Activated T-helper 1 cell treated with anti-CD3 and anti-CD28 coated beads, Interleukin-12 subunit alpha, Interleukin-12 subunit beta, Interleukin-2, Interleukin-4 antibody, amounts not matched to agents 30 ng/mL and 10 ng/mL and 1 ng/mL, durations not matched to agents 14 hours and 24 hours and 36 hours (primary cell): ENCODE results near the gene CALCOCO1. TPM values are rescaled to one million over a fixed set of nuclear protein-coding genes. Genes with fewer than 3 reads are reported as not detected.
A peak's percentile ranks its signal among the peaks of the same experiment; 100 is the strongest.

ENCODE experiments used
- DNase-seq: peaks from one replicate; pipeline ENCODE4 v3.0.0; 2021; ENCODE audit warnings: low spot score
- H3K27ac Mint-ChIP-seq: one replicate; pipeline ENCODE4 v1.8.0; 2021; ENCODE audit warnings: mild to moderate bottlenecking, mixed read lengths
- H3K27me3 Mint-ChIP-seq: one replicate; pipeline ENCODE4 v1.8.0; 2022; ENCODE audit warnings: mild to moderate bottlenecking, moderate library complexity, mixed read lengths; ENCODE audit not compliant: insufficient read depth
- H3K36me3 Mint-ChIP-seq: one replicate; pipeline ENCODE4 v1.8.0; 2021; ENCODE audit warnings: low read depth, mixed read lengths
- H3K4me1 Mint-ChIP-seq: one replicate; pipeline ENCODE4 v1.8.0; 2021; ENCODE audit warnings: low read depth, mixed read lengths
- H3K4me3 Mint-ChIP-seq: one replicate; pipeline ENCODE4 v1.8.0; 2021; ENCODE audit warnings: mild to moderate bottlenecking, moderate library complexity, mixed read lengths
- H3K9me3 Mint-ChIP-seq: one replicate; pipeline ENCODE4 v1.8.0; 2021; ENCODE audit warnings: mixed read lengths
- intact Hi-C: fragments of 100-400 bp; cut with micrococcal nuclease; formaldehyde crosslinking; loops from one replicate; pipeline ENCODE4 v1.15.1; 2024
- total RNA-seq: library from RNA; stranded (reverse); gene quantifications from 2 replicates; pipeline ENCODE4 v1.2.3, GENCODE V29; 2022

CALCOCO1 gene
- total RNA-seq, 1 donor from 2014 or later = 17.4 TPM

GRCh38 chr12:53736592-53736991, 9.3 kb upstream of the CALCOCO1 start:
- no peak overlapping the region for H3K27ac Mint-ChIP-seq
- H3K9me3 Mint-ChIP-seq = no peaks in the 10 kb centered on the region
- DNase-seq = no peak
- H3K36me3 Mint-ChIP-seq = peaks cover 2% of the 10 kb centered on the region
- peaks cover 16% of the 10 kb centered on the region for H3K4me1 Mint-ChIP-seq
- intact Hi-C loops = no loop called here
- H3K4me3 Mint-ChIP-seq = no peak overlapping the region
- peaks cover 40% of the 10 kb centered on the region for H3K27me3 Mint-ChIP-seq

GRCh38 chr12:53735556-53735955, 8.3 kb upstream of the CALCOCO1 start:
- Mint-ChIP-seq H3K36me3 (peaks cover 2% of the 10 kb centered on the region), H3K4me1 (peaks cover 16% of the 10 kb centered on the region), H3K27me3 (peaks cover 40% of the 10 kb centered on the region), H3K27ac (no peak overlapping the region), H3K9me3 (no peaks in the 10 kb centered on the region), H3K4me3 (no peak overlapping the region)
- no peak for DNase-seq
- intact Hi-C loops = no loop called here

- no peak for DNase-seq
- Mint-ChIP-seq H3K4me3 (no peak overlapping the region), H3K36me3 (peaks cover 2% of the 10 kb centered on the region), H3K4me1 (peaks cover 13% of the 10 kb centered on the region), H3K9me3 (no peaks in the 10 kb centered on the region), H3K27ac (no peak overlapping the region), H3K27me3 (peaks cover 37% of the 10 kb centered on the region)
- intact Hi-C loops = no loop called here
Observed at GRCh38 chr12:53734425-53734824, 7.2 kb upstream of the CALCOCO1 start.

GRCh38 chr12:53733807-53734200, 6.6 kb upstream of the CALCOCO1 start:
- Mint-ChIP-seq H3K27ac (no peak overlapping the region), H3K4me1 (peaks cover 6% of the 10 kb centered on the region), H3K27me3 (peaks cover 30% of the 10 kb centered on the region), H3K9me3 (no peaks in the 10 kb centered on the region), H3K36me3 (peaks cover 1% of the 10 kb centered on the region), H3K4me3 (no peak overlapping the region)
- intact Hi-C loops = no loop called here
- DNase-seq = no peak

GRCh38 chr12:53733051-53733806, 6.0 kb upstream of the CALCOCO1 start:
- no peaks in the 10 kb centered on the region for H3K9me3 Mint-ChIP-seq
- peaks cover 4% of the 10 kb centered on the region for H3K4me1 Mint-ChIP-seq
- no peak overlapping the region for H3K27ac Mint-ChIP-seq
- no peak for DNase-seq
- intact Hi-C loops = no loop called here
- peaks cover 28% of the 10 kb centered on the region for H3K27me3 Mint-ChIP-seq
- no peak overlapping the region for H3K4me3 Mint-ChIP-seq
- no peaks in the 10 kb centered on the region for H3K36me3 Mint-ChIP-seq

GRCh38 chr12:53729644-53730043, 2.4 kb upstream of the CALCOCO1 start:
- Mint-ChIP-seq H3K36me3 (peaks cover 4% of the 10 kb centered on the region), H3K4me1 (peaks cover 30% of the 10 kb centered on the region), H3K27ac (no peak overlapping the region), H3K4me3 (no peak overlapping the region), H3K27me3 (peaks cover 4% of the 10 kb centered on the region), H3K9me3 (no peaks in the 10 kb centered on the region)
- intact Hi-C loops = loop anchor here (5.0 kb wide), 1 partner anchor 407 kb away; the partner anchor contains the start of gene AAAS
- no peak for DNase-seq

- no peaks in the 10 kb centered on the region for H3K9me3 Mint-ChIP-seq
- no peaks in the 10 kb centered on the region for H3K27me3 Mint-ChIP-seq
- H3K4me3 Mint-ChIP-seq = peak overlapping the region; percentile 92
- peaks cover 26% of the 10 kb centered on the region for H3K4me1 Mint-ChIP-seq
- peaks cover 13% of the 10 kb centered on the region for H3K36me3 Mint-ChIP-seq
- no peak for DNase-seq
- intact Hi-C loops = loop anchor here (5.0 kb wide), 1 partner anchor 406 kb away; the partner anchor contains the start of gene AAAS
- peak overlapping the region; percentile 80 for H3K27ac Mint-ChIP-seq
Observed at GRCh38 chr12:53728206-53728605, 954 bp upstream of the CALCOCO1 start.

- DNase-seq = no peak
- Mint-ChIP-seq H3K4me1 (peaks cover 26% of the 10 kb centered on the region), H3K4me3 (peak overlapping the region; percentile 92), H3K9me3 (no peaks in the 10 kb centered on the region), H3K36me3 (peaks cover 22% of the 10 kb centered on the region), H3K27ac (peak overlapping the region; percentile 80), H3K27me3 (no peaks in the 10 kb centered on the region)
- intact Hi-C loops = loop anchor here (1.0 to 5.0 kb wide), 12 partner anchors 19 to 1990 kb away; partner anchors contain the start of genes AAAS, ATF7, ATP5MC2 and BLOC1S1
Observed at GRCh38 chr12:53726946-53727309, 324 bp downstream of the CALCOCO1 start.

GRCh38 chr12:53726341-53726740, 911 bp downstream of the CALCOCO1 start:
- H3K36me3 Mint-ChIP-seq = peaks cover 26% of the 10 kb centered on the region
- DNase-seq = no peak
- H3K9me3 Mint-ChIP-seq = no peaks in the 10 kb centered on the region
- no peaks in the 10 kb centered on the region for H3K27me3 Mint-ChIP-seq
- peak overlapping the region; percentile 42 for H3K27ac Mint-ChIP-seq
- intact Hi-C loops = loop anchor here (2.0 to 5.0 kb wide), 4 partner anchors 346 to 1990 kb away; partner anchors contain the start of genes AAAS, BLOC1S1 and SP1
- peaks cover 26% of the 10 kb centered on the region for H3K4me1 Mint-ChIP-seq
- peak overlapping the region; percentile 92 for H3K4me3 Mint-ChIP-seq

- no peaks in the 10 kb centered on the region for H3K27me3 Mint-ChIP-seq
- no peaks in the 10 kb centered on the region for H3K9me3 Mint-ChIP-seq
- peaks cover 31% of the 10 kb centered on the region for H3K36me3 Mint-ChIP-seq
- DNase-seq = no peak
- H3K4me1 Mint-ChIP-seq = peaks cover 26% of the 10 kb centered on the region
- intact Hi-C loops = loop anchor here (2.0 to 5.0 kb wide), 4 partner anchors 345 to 1991 kb away; partner anchors contain the start of genes AAAS, BLOC1S1 and SP1
- H3K4me3 Mint-ChIP-seq = peak overlapping the region; percentile 24
- H3K27ac Mint-ChIP-seq = no peak overlapping the region
Observed at GRCh38 chr12:53725824-53726223, 1.4 kb downstream of the CALCOCO1 start.

- Mint-ChIP-seq H3K27me3 (no peaks in the 10 kb centered on the region), H3K4me1 (peaks cover 19% of the 10 kb centered on the region), H3K27ac (no peak overlapping the region), H3K36me3 (peaks cover 35% of the 10 kb centered on the region), H3K4me3 (no peak overlapping the region), H3K9me3 (no peaks in the 10 kb centered on the region)
- intact Hi-C loops = no loop called here
- no peak for DNase-seq
Observed at GRCh38 chr12:53722450-53723041, 4.7 kb downstream of the CALCOCO1 start.

GRCh38 chr12:53720946-53721345, 6.3 kb downstream of the CALCOCO1 start:
- H3K4me3 Mint-ChIP-seq = no peak overlapping the region
- no peak for DNase-seq
- intact Hi-C loops = no loop called here
- H3K9me3 Mint-ChIP-seq = no peaks in the 10 kb centered on the region
- H3K27me3 Mint-ChIP-seq = no peaks in the 10 kb centered on the region
- peaks cover 39% of the 10 kb centered on the region for H3K36me3 Mint-ChIP-seq
- H3K4me1 Mint-ChIP-seq = peaks cover 4% of the 10 kb centered on the region
- H3K27ac Mint-ChIP-seq = no peak overlapping the region

- H3K4me3 Mint-ChIP-seq = no peak overlapping the region
- H3K27me3 Mint-ChIP-seq = no peaks in the 10 kb centered on the region
- H3K9me3 Mint-ChIP-seq = no peaks in the 10 kb centered on the region
- no peak overlapping the region for H3K27ac Mint-ChIP-seq
- H3K4me1 Mint-ChIP-seq = no peaks in the 10 kb centered on the region
- DNase-seq = no peak
- H3K36me3 Mint-ChIP-seq = peaks cover 34% of the 10 kb centered on the region
- intact Hi-C loops = no loop called here
Observed at GRCh38 chr12:53719649-53720048, 7.6 kb downstream of the CALCOCO1 start.
